Heart right ventricle (tissue), 16 donors: ENCODE results near the gene EEF2KMT. TPM values are rescaled to one million over a fixed set of nuclear protein-coding genes. Genes with fewer than 3 reads are reported as not detected.

Experiments used
- ATAC-seq, 8 donors: fragments of 200-7000 bp; cut with Tn5 transposase; one replicate each; pipeline ENCODE4 v1.9.1; 2020; ENCODE audit warnings: mild to moderate bottlenecking in 8 of 8, moderate library complexity in 8 of 8, moderate number of reproducible peaks in 1 of 8
- DNase-seq, 2 donors: peaks; one replicate each; pipeline ENCODE4 v3.0.0-alpha.2; 2020
- H3K27ac ChIP-seq, 10 donors: fragments of 200-600 bp; sonication (generic) in 2 of 10; one replicate each; pipeline versions ENCODE4 v1.5.0 to v1.8.0; 2020 to 2022; ENCODE audit warnings: mild to moderate bottlenecking in 3 of 10
- H3K27me3 ChIP-seq, 7 donors: fragments of 200-600 bp; one replicate each; pipeline ENCODE4 v1.8.0; 2021 to 2022; ENCODE audit warnings: mild to moderate bottlenecking in 2 of 7
- H3K36me3 ChIP-seq, 9 donors: fragments of 200-600 bp; sonication (generic) in 1 of 9; one replicate each; pipeline versions ENCODE4 v1.5.0 to v1.8.0; 2020 to 2022; ENCODE audit warnings: mild to moderate bottlenecking in 2 of 9
- H3K4me1 ChIP-seq, 9 donors: fragments of 200-600 bp; sonication (generic) in 1 of 9; one replicate each; pipeline versions ENCODE4 v1.5.0 to v1.8.0; 2020 to 2022; ENCODE audit warnings: mild to moderate bottlenecking in 4 of 9
- H3K4me3 ChIP-seq, 10 donors: fragments of 200-600 bp; sonication (generic) in 2 of 10; one replicate each; pipeline versions ENCODE4 v1.5.0 to v1.8.0; 2020 to 2022; ENCODE audit warnings: mild to moderate bottlenecking in 7 of 10, moderate library complexity in 2 of 10
- H3K9me3 ChIP-seq, 11 donors: fragments of 200-600 bp in 10 of 11; sonication (generic) in 2 of 11; one replicate each; pipeline versions ENCODE4 v1.5.0 to v1.8.0; 2013 to 2022; ENCODE audit warnings: mild to moderate bottlenecking in 2 of 11, control low read depth in 1 of 11, moderate library complexity in 1 of 11
- WGBS, 2 donors: extraction: QIAGEN DNeasy Blood & Tissue Kit; methylation state at CpG; one replicate each; pipeline ENCODE4 v1.1.7; 2013; ENCODE audit warnings: inconsistent platforms in 1 of 2; 5-methylcytosine and 5-hydroxymethylcytosine counted together
- intact Hi-C, 10 donors: fragments of 100-400 bp; cut with DNase I; formaldehyde crosslinking; loops; one replicate each; pipeline versions ENCODE4 v1.11.1 to v1.14.2; 2022
- polyA plus RNA-seq, 2 donors: library from polyadenylated mRNA; stranded (reverse); fragments of 200-250 nt; gene quantifications; one replicate each; pipeline ENCODE4 v1.2.3, GENCODE V29; 2013
- total RNA-seq, 10 donors: library from RNA; stranded (reverse); fragmentation: NEBNext Ultra II Directional in 3 of 10; extraction: Animal tissue kit (Norgen Biotek cat#: 25700) in 3 of 10; gene quantifications; one replicate each; pipeline versions ENCODE4 v1.2.1 to v1.2.4, GENCODE V29; 2021 to 2023
- TF ChIP-seq, protein P1 (sequence below), 9 donors: fragments of 200-600 bp; sonication (generic) in 2 of 9; IDR thresholded peaks; one replicate each; pipeline versions ENCODE4 v1.5.0 to v1.8.0; 2021 to 2022; ENCODE audit warnings: antibody characterized with exemption in 9 of 9, mild to moderate bottlenecking in 5 of 9, moderate library complexity in 1 of 9
- donor health status: Arrhythmogenic right ventricular cardiomyopathy.
- donor health status: ischemic (EF 13 %, LVEDD 7.1; RV severe dilation, severe dysfunction).
- donor health status: healthy with polysubstance abuse.
- donor health status: DM: no; HTN: yes; CAD: no.
- donor health status: DM: no; HTN: no; CAD: no.
- donor health status: ischemic (EF 25% LVEDD 6.9; RV normal size, moderate dysfunction).
- donor health status: ischemic (EF 25% LVEDD 5.7; RV mildly dilated, moderate dysfunction).
- donor health status: healthy.
- donor health status: DM: yes; HTN: yes; CAD: no.
- donor health status: Ischemic cardiomyopathy.
- donor health status: ischemic (EF 35%, LVEDD 5.7; RV mildly dilated, moderate dysfunction).
- donor health status: nonischemic (EF 11% LVEDD 7.7; RV severe dilation, severe dysfunction).
- donor health status: DM: yes; HTN: yes; CAD: no.
- donor health status: PGD.
- donor health status: ischemic (EF 29% LVEDD 5.4; RV normal size, mild dysfunction).
- donor health status: nonischemic (EF 23%, LVEDD 6.1; RV moderate dilation, normal function).

Gene EEF2KMT
- total and polyA plus RNA-seq, 12 donors, result 2.6 to 10.3 (median 6.3) TPM

- no peak overlapping the region for H3K4me3 ChIP-seq
- no peak overlapping the region for H3K27ac ChIP-seq
- 93 to 96% methylated on average over 8 of the region's 8 CpGs for WGBS, 2 donors
- no peaks in the 10 kb centered on the region for H3K27me3 ChIP-seq
- intact Hi-C loops, result no loop called here
- no peak for DNase-seq
- H3K9me3 ChIP-seq, result no peaks in the 10 kb centered on the region
- peaks cover 0 to 5% (median 0%) of the 10 kb centered on the region in 9 donors for H3K36me3 ChIP-seq
- no peak for ATAC-seq
- TF ChIP-seq, protein P1, sequence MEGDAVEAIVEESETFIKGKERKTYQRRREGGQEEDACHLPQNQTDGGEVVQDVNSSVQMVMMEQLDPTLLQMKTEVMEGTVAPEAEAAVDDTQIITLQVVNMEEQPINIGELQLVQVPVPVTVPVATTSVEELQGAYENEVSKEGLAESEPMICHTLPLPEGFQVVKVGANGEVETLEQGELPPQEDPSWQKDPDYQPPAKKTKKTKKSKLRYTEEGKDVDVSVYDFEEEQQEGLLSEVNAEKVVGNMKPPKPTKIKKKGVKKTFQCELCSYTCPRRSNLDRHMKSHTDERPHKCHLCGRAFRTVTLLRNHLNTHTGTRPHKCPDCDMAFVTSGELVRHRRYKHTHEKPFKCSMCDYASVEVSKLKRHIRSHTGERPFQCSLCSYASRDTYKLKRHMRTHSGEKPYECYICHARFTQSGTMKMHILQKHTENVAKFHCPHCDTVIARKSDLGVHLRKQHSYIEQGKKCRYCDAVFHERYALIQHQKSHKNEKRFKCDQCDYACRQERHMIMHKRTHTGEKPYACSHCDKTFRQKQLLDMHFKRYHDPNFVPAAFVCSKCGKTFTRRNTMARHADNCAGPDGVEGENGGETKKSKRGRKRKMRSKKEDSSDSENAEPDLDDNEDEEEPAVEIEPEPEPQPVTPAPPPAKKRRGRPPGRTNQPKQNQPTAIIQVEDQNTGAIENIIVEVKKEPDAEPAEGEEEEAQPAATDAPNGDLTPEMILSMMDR (IDR thresholded peaks at IDR 0.05), result no peak
- H3K4me1 ChIP-seq, result peaks cover 0 to 3% (median 0%) of the 10 kb centered on the region in 9 donors
Observed at GRCh38 chr16:5044011-5044540, 53.5 kb downstream of the EEF2KMT start.

- WGBS, 2 donors, result 69 to 73% methylated on average over 14 of the region's 14 CpGs
- no peak for DNase-seq
Observed at GRCh38 chr16:5042574-5043171, 54.9 kb downstream of the EEF2KMT start.

GRCh38 chr16:5041600-5042133 lies 55.9 kb downstream of the EEF2KMT start:
- intact Hi-C loops, result no loop called here
- Histone ChIP-seq H3K9me3 (no peaks in the 10 kb centered on the region), H3K27me3 (no peaks in the 10 kb centered on the region), H3K27ac (no peak overlapping the region), H3K4me3 (no peak overlapping the region), H3K36me3 (peaks cover 0 to 5% (median 0%) of the 10 kb centered on the region in 9 donors), H3K4me1 (peaks cover 0 to 3% (median 0%) of the 10 kb centered on the region in 9 donors)
- DNase-seq, result no peak
- ATAC-seq, result no peak
- WGBS, 2 donors, result 74 to 77% methylated on average over 12 of the region's 12 CpGs
- TF ChIP-seq, protein P1 (IDR thresholded peaks at IDR 0.05), result no peak

More at GRCh38 chr16:5042574-5043171, 54.9 kb downstream of the EEF2KMT start:
- H3K9me3 ChIP-seq, result no peaks in the 10 kb centered on the region
- intact Hi-C loops, result no loop called here
- no peak overlapping the region for H3K4me3 ChIP-seq
- H3K27me3 ChIP-seq, result no peaks in the 10 kb centered on the region
- H3K36me3 ChIP-seq, result peaks cover 0 to 5% (median 0%) of the 10 kb centered on the region in 9 donors
- TF ChIP-seq, protein P1 (IDR thresholded peaks at IDR 0.05), result no peak
- no peak for ATAC-seq
- H3K27ac ChIP-seq, result no peak overlapping the region
- peaks cover 0 to 3% (median 0%) of the 10 kb centered on the region in 9 donors for H3K4me1 ChIP-seq

DNA sequence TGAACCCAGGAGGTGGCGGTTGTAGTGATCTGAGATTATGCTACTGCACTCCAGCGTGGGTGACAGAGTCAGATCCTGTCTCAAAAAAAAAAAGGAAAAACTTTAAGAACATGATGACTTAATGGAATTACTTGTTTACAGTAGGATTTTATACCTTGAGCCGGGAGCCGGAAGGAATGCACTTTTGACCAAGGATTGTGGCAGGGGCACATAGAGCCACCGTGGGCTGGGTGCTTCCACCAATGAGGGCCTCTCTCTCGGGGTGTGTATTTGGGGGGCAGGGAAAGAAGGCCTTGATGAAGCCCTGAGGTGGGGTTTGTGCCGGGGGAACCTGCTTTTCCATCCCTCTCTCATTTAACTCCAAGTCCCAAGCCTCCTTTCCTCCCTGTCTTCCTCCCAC lies 57.1 kb downstream of the EEF2KMT start:
- no peak for DNase-seq
- no peak for ATAC-seq

More for the DNA sequence above, 57.1 kb downstream of the EEF2KMT start:
- intact Hi-C loops, result no loop called here
- H3K27ac ChIP-seq, result no peak overlapping the region
- H3K4me1 ChIP-seq, result peaks cover 0 to 10% (median 4%) of the 10 kb centered on the region in 9 donors
- TF ChIP-seq, protein P1 (IDR thresholded peaks at IDR 0.05), result no peak
- H3K4me3 ChIP-seq, result no peak overlapping the region
- H3K9me3 ChIP-seq, result no peaks in the 10 kb centered on the region
- H3K27me3 ChIP-seq, result no peaks in the 10 kb centered on the region
- 80 to 83% methylated on average over 7 of the region's 7 CpGs for WGBS, 2 donors
- H3K36me3 ChIP-seq, result peaks cover 0 to 5% (median 0%) of the 10 kb centered on the region in 9 donors
